ENCODE data around the gene RIMKLB. TPM values are rescaled to one million over a fixed set of nuclear protein-coding genes. Genes with fewer than 3 reads are reported as not detected.
A peak's percentile ranks its signal among the peaks of the same experiment; 100 is the strongest.

The RIMKLB gene
- total RNA-seq, 2 experiments from 2014 or later, result 4.7 TPM

DNA sequence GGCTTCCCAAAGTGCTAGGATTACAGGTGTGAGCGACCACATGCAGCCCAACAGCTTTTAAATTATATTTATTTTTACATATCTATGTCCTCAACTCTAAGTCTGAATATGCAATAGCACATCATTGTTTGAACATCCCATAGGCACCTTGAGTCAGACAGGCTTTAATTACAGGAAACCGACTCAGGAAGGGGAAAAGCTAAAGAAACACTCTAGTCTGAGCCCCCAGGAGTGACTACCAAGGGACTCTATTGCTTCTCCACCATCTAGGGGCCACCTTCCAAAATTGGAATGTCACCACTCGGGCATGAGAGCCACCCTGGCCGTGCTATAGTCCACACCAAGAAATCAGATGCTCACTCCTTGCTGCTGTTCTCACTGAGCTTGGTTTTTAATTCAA is 21.1 kb upstream of the RIMKLB start:
- H3K4me1 Mint-ChIP-seq, result peaks cover 9% of the 10 kb centered on the region
- no peaks in the 10 kb centered on the region for H3K9me3 Mint-ChIP-seq
- no peak overlapping the region for H3K4me3 Mint-ChIP-seq
- CTCF ChIA-PET, result interaction anchor here (0.5 kb wide), 1 partner anchor 20 kb away, joined by 3 read pairs; no protein-coding TSS in a partner anchor
- POLR2A ChIA-PET, result no interaction called here
- DNase-seq, result no peak
- H3K27ac Mint-ChIP-seq, result no peak overlapping the region
- H3K36me3 Mint-ChIP-seq (ENCODE audit: low read depth), result no peaks in the 10 kb centered on the region
- H3K27me3 Mint-ChIP-seq, result peaks cover 1% of the 10 kb centered on the region

- POLR2A ChIA-PET, result no interaction called here
- Mint-ChIP-seq H3K27ac (no peak overlapping the region), H3K36me3 (ENCODE audit: low read depth) (no peaks in the 10 kb centered on the region), H3K4me1 (peaks cover 13% of the 10 kb centered on the region), H3K9me3 (no peaks in the 10 kb centered on the region), H3K4me3 (no peak overlapping the region), H3K27me3 (peaks cover 5% of the 10 kb centered on the region)
- CTCF ChIA-PET, result interaction anchor here (0.6 kb wide), 1 partner anchor 20 kb away, joined by 3 read pairs; no protein-coding TSS in a partner anchor
- no peak for DNase-seq
These were observed 20.4 kb upstream of the RIMKLB start for GRCh38 chr12:8677362-8677761.

GRCh38 chr12:8678661-8679111 is 19.1 kb upstream of the RIMKLB start:
- ChIA-PET POLR2A (no interaction called here), CTCF (interaction anchor here (1.4 kb wide), 1 partner anchor 555 kb away, joined by 3 read pairs; no protein-coding TSS in a partner anchor)
- DNase-seq, result no peak
- no peak overlapping the region for H3K4me3 Mint-ChIP-seq
- peaks cover 5% of the 10 kb centered on the region for H3K27me3 Mint-ChIP-seq
- no peaks in the 10 kb centered on the region for H3K9me3 Mint-ChIP-seq
- no peaks in the 10 kb centered on the region for H3K36me3 Mint-ChIP-seq (ENCODE audit: low read depth)
- peaks cover 13% of the 10 kb centered on the region for H3K4me1 Mint-ChIP-seq
- no peak overlapping the region for H3K27ac Mint-ChIP-seq

DNA sequence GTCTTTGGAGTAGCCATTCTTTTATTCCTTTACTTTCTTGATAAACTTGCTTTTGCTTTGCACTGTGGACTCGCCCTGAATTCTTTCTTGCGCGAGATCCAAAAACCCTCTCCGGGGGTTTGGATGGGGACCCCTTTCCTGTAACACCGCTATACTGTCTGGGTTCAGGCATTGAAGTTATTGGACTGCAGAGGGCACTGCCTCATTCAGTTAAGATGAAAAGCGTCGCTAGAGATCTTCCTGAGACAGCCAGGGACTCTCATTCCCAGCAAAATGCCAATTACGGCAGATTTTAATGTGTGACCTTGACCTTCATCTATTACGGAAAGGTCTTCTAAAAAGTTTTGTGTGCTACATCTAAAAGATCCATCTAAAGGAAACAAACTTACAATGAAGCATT is 17.3 kb upstream of the RIMKLB start:
- CTCF ChIA-PET, result no interaction called here
- Mint-ChIP-seq H3K9me3 (no peaks in the 10 kb centered on the region), H3K27ac (no peak overlapping the region), H3K27me3 (peaks cover 7% of the 10 kb centered on the region), H3K4me3 (no peak overlapping the region), H3K36me3 (ENCODE audit: low read depth) (no peaks in the 10 kb centered on the region), H3K4me1 (peaks cover 9% of the 10 kb centered on the region)
- no peak for DNase-seq
- POLR2A ChIA-PET, result no interaction called here

GRCh38 chr12:8681129-8681884 is 16.5 kb upstream of the RIMKLB start:
- CTCF ChIA-PET, result interaction anchor here (0.9 kb wide), 2 partner anchors 18 to 209 kb away, joined by 3 read pairs; no protein-coding TSS in a partner anchor
- DNase-seq, result no peak
- H3K27ac Mint-ChIP-seq, result no peak overlapping the region
- POLR2A ChIA-PET, result no interaction called here
- H3K4me3 Mint-ChIP-seq, result no peak overlapping the region
- H3K27me3 Mint-ChIP-seq, result peaks cover 7% of the 10 kb centered on the region
- no peaks in the 10 kb centered on the region for H3K9me3 Mint-ChIP-seq
- no peaks in the 10 kb centered on the region for H3K36me3 Mint-ChIP-seq (ENCODE audit: low read depth)
- peaks cover 4% of the 10 kb centered on the region for H3K4me1 Mint-ChIP-seq

GRCh38 chr12:8685051-8685450 is 12.7 kb upstream of the RIMKLB start:
- no peaks in the 10 kb centered on the region for H3K9me3 Mint-ChIP-seq
- H3K27me3 Mint-ChIP-seq, result peaks cover 13% of the 10 kb centered on the region
- DNase-seq, result no peak
- ChIA-PET CTCF (no interaction called here), POLR2A (interaction anchor here (0.5 kb wide), 1 partner anchor 369 kb away, joined by 3 read pairs; no protein-coding TSS in a partner anchor)
- no peaks in the 10 kb centered on the region for H3K36me3 Mint-ChIP-seq (ENCODE audit: low read depth)
- no peak overlapping the region for H3K4me3 Mint-ChIP-seq
- peaks cover 4% of the 10 kb centered on the region for H3K4me1 Mint-ChIP-seq
- H3K27ac Mint-ChIP-seq, result no peak overlapping the region

GRCh38 chr12:8687846-8688601 is 9.8 kb upstream of the RIMKLB start:
- Mint-ChIP-seq H3K4me1 (peaks cover 3% of the 10 kb centered on the region), H3K36me3 (ENCODE audit: low read depth) (no peaks in the 10 kb centered on the region), H3K4me3 (no peak overlapping the region), H3K27me3 (peaks cover 22% of the 10 kb centered on the region), H3K9me3 (no peaks in the 10 kb centered on the region), H3K27ac (no peak overlapping the region)
- CTCF ChIA-PET, result interaction anchor here (0.6 to 0.7 kb wide), 2 partner anchors 202 to 1329 kb away, joined by 3 to 5 read pairs; no protein-coding TSS in a partner anchor
- no peak for DNase-seq
- POLR2A ChIA-PET, result no interaction called here

DNA sequence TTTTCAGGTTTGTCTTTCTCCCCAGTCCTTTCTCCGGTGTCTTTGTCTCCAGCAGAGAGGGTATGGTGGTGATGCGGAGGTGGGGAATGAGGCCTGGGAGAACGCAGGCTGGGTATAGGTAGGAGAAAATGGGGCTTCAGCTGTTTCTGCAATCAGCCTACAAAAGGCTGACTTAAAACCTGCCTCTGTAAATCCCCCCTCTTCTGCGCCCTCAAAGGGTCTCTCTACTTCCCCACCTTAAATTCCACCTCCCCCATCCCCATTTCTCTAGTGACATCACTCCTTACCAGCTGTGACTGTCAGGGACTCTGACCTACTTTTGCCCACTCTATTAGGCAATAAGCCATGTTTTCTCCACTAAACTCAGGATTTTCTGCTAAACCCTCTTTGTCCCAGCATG is 8.1 kb upstream of the RIMKLB start:
- H3K9me3 Mint-ChIP-seq, result no peaks in the 10 kb centered on the region
- ChIA-PET POLR2A (no interaction called here), CTCF (no interaction called here)
- no peak overlapping the region for H3K4me3 Mint-ChIP-seq
- peaks cover 22% of the 10 kb centered on the region for H3K27me3 Mint-ChIP-seq
- no peak overlapping the region for H3K27ac Mint-ChIP-seq
- H3K4me1 Mint-ChIP-seq, result peaks cover 3% of the 10 kb centered on the region
- DNase-seq, result no peak
- no peaks in the 10 kb centered on the region for H3K36me3 Mint-ChIP-seq (ENCODE audit: low read depth)

DNA sequence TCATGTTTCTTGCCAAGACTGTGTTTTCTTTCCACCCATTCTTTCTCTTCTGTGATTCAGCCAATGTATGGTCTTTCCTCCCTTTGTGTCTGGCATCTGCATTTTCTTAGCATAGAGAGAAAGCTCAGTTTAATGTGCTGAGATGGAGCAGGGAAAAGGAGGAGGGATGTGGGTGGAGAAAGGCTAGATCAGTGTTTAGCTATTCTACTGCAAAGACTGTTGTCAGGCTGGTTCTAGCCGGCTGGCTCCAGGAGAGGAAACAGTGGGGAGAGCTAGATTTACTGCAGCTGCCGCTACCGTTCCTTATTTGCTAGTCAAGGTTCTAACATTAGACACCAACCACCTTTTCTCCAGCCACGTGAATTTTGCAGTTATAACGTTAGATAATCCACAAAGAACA is 5.2 kb upstream of the RIMKLB start:
- POLR2A ChIA-PET, result no interaction called here
- H3K4me1 Mint-ChIP-seq, result peaks cover 9% of the 10 kb centered on the region
- no peak overlapping the region for H3K4me3 Mint-ChIP-seq
- H3K27ac Mint-ChIP-seq, result no peak overlapping the region
- H3K9me3 Mint-ChIP-seq, result no peaks in the 10 kb centered on the region
- peaks cover 31% of the 10 kb centered on the region for H3K27me3 Mint-ChIP-seq
- H3K36me3 Mint-ChIP-seq (ENCODE audit: low read depth), result no peaks in the 10 kb centered on the region
- CTCF ChIA-PET, result interaction anchor here (1.8 kb wide), 1 partner anchor 357 kb away, joined by 5 read pairs; no protein-coding TSS in a partner anchor
- DNase-seq, result no peak

DNA sequence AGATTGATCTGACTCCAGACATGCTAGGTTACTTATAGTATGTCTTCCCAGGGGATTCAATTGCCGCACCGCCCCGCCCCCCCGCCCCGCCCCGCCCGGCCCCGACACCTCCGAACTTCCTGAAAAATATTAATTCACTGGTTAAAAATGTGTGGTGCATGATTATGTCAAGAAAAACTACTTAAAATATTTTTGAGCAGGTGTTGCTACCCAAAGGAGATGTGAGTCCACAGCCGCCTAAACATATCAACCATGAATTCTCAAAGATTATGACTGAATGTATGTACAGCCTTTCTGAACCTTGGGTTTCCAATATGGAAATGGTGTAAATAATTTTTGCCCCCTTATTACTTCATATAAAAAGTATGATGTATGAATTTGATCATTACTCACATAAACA is 2.7 kb upstream of the RIMKLB start:
- H3K27me3 Mint-ChIP-seq, result peaks cover 42% of the 10 kb centered on the region
- H3K36me3 Mint-ChIP-seq (ENCODE audit: low read depth), result peaks cover 2% of the 10 kb centered on the region
- ChIA-PET POLR2A (no interaction called here), CTCF (no interaction called here)
- peaks cover 20% of the 10 kb centered on the region for H3K4me1 Mint-ChIP-seq
- no peak overlapping the region for H3K27ac Mint-ChIP-seq
- no peak for DNase-seq
- H3K4me3 Mint-ChIP-seq, result no peak overlapping the region
- H3K9me3 Mint-ChIP-seq, result no peaks in the 10 kb centered on the region

GRCh38 chr12:8696442-8697090 is 1.2 kb upstream of the RIMKLB start:
- DNase-seq, result no peak
- H3K36me3 Mint-ChIP-seq (ENCODE audit: low read depth), result peaks cover 2% of the 10 kb centered on the region
- H3K4me3 Mint-ChIP-seq, result peak overlapping the region; percentile 87
- ChIA-PET CTCF (interaction anchor here (0.6 kb wide), 1 partner anchor 1590 kb away, joined by 4 read pairs; no protein-coding TSS in a partner anchor), POLR2A (no interaction called here)
- H3K27ac Mint-ChIP-seq, result no peak overlapping the region
- H3K9me3 Mint-ChIP-seq, result no peaks in the 10 kb centered on the region
- H3K4me1 Mint-ChIP-seq, result peaks cover 20% of the 10 kb centered on the region
- H3K27me3 Mint-ChIP-seq, result peaks cover 49% of the 10 kb centered on the region

GRCh38 chr12:8697120-8697475 is 693 bp upstream of the RIMKLB start:
- POLR2A ChIA-PET, result no interaction called here
- Mint-ChIP-seq H3K9me3 (no peaks in the 10 kb centered on the region), H3K36me3 (ENCODE audit: low read depth) (peaks cover 2% of the 10 kb centered on the region), H3K27me3 (peaks cover 45% of the 10 kb centered on the region), H3K4me1 (peaks cover 20% of the 10 kb centered on the region), H3K4me3 (peak overlapping the region; percentile 87), H3K27ac (peak overlapping the region; percentile 39)
- DNase-seq, result peak; percentile 36
- CTCF ChIA-PET, result interaction anchor here (0.9 kb wide), 1 partner anchor 21 kb away, joined by 3 read pairs; no protein-coding TSS in a partner anchor
